ENCODE results near the gene KIF15.
A peak's percentile ranks its signal among the peaks of the same experiment; 100 is the strongest.

KIF15 gene

GRCh38 chr3:44877333-44877732, 115.7 kb downstream of the KIF15 start:
- DNase-seq, result no peak

GRCh38 chr3:44880284-44880683, 118.7 kb downstream of the KIF15 start:
- no peak for DNase-seq

- DNase-seq, result no peak
Measured at GRCh38 chr3:44883213-44883955, 121.8 kb downstream of the KIF15 start.

- no peak for DNase-seq
Measured at GRCh38 chr3:44883999-44884431, 122.4 kb downstream of the KIF15 start.

GRCh38 chr3:44885618-44886017, 124.0 kb downstream of the KIF15 start:
- DNase-seq, result no peak

GRCh38 chr3:44886561-44886960, 125.0 kb downstream of the KIF15 start:
- DNase-seq, result no peak

GRCh38 chr3:44887101-44887500, 125.5 kb downstream of the KIF15 start:
- DNase-seq, result no peak

- DNase-seq, result no peak
Measured at GRCh38 chr3:44890258-44890657, 128.7 kb downstream of the KIF15 start.

GRCh38 chr3:44890852-44891251, 129.3 kb downstream of the KIF15 start:
- DNase-seq, result peak in 1 of 4 experiments; percentile 14

- DNase-seq, result no peak
Measured at GRCh38 chr3:44892689-44893088, 131.1 kb downstream of the KIF15 start.

GRCh38 chr3:44893097-44893496, 131.5 kb downstream of the KIF15 start:
- no peak for DNase-seq

- no peak for DNase-seq
Measured at GRCh38 chr3:44894485-44894884, 132.9 kb downstream of the KIF15 start.

GRCh38 chr3:44896440-44896839, 134.8 kb downstream of the KIF15 start:
- no peak for DNase-seq

- no peak for DNase-seq
Measured at GRCh38 chr3:44899683-44900367, 138.2 kb downstream of the KIF15 start.

- DNase-seq, result no peak
Measured at GRCh38 chr3:44902628-44903027, 141.0 kb downstream of the KIF15 start.

Data from suppressor macrophage (primary cell).